ENCODE measurements around the gene TMEM176B.

Gene TMEM176B

GRCh38 chr7:150799741-150800580 lies at the start of gene TMEM176B:
TSS of gene TMEM176B (minus strand) at chr7:150800364. CDS start at chr7:150796569, 3,795 bp downstream.
- peak; percentile 18 for DNase-seq

DNA sequence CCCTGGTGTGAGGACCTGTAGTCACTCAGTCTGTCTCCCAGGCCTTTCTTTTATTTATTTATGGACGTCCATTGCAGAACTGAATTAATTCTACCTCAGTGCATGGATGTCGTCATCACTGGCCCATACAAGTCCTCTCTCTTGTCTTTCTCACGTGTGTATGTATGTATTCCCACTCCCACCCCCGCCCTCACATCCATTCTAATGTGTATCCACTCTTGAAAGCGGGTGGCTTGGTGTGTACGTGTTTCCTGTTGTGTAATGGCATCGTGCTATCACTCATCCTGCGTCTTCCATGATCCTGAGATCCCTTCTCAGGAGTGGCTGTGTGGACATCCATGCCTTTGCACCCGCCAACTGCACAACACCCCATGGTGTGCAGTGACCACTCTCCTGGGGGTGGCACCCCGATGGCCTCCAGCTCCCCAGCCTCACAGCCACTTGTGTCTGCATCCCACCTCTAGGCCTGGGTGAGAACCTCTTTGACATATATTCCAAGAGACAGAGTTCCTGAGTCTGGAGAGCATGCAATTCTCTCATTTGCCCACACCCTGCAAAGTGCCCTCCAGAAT lies 49.1 kb upstream of the TMEM176B start:
- no peak for DNase-seq

DNA sequence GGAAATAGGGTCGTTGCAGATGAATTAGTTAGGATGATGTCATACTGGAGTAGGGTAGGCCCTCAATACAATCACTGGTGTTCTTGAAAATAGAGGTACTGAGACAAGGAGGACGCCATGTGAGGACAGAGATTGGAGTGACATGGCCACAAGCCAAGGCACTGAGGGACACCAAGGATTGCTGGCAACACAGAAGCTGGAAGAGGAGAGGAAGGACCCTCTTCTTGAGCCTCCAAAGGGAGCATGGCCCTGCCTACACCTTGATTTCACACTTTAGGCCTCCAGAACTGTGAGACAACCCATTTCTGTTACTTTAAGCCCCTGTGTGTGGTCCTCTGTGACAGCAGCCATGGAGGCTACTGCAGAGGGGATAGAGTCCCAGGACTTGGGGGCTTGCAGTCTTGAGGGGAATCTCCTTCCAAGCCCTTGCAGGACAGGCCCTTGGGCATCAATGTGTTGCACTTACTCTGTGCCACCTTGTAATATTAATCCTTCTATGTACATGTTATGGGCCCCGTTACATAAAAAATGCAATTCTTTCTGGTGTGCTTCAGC lies 48.5 kb upstream of the TMEM176B start:
- DNase-seq, result no peak

DNA sequence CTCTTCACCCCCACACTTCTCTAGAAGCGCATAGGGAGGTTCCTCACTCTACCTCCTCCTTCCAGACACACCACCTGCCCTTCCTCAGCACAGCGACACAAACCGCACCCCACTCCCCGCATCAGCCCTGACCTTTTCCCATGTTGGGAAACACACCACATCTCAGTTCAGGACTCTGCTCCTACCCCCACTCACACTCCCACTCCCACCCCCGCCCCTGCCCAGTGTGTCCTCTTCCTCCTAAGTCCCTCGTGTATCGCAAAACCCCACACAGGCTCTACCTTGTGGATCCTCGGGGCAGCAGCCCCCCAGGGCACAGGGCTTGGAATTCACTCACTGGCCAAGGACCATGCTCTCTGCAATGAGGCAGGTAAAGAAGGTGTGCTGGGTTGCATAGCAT lies 47.9 kb upstream of the TMEM176B start:
- DNase-seq, result no peak

- no peak for DNase-seq
Observed at GRCh38 chr7:150847536-150847935, 47.4 kb upstream of the TMEM176B start.

DNA sequence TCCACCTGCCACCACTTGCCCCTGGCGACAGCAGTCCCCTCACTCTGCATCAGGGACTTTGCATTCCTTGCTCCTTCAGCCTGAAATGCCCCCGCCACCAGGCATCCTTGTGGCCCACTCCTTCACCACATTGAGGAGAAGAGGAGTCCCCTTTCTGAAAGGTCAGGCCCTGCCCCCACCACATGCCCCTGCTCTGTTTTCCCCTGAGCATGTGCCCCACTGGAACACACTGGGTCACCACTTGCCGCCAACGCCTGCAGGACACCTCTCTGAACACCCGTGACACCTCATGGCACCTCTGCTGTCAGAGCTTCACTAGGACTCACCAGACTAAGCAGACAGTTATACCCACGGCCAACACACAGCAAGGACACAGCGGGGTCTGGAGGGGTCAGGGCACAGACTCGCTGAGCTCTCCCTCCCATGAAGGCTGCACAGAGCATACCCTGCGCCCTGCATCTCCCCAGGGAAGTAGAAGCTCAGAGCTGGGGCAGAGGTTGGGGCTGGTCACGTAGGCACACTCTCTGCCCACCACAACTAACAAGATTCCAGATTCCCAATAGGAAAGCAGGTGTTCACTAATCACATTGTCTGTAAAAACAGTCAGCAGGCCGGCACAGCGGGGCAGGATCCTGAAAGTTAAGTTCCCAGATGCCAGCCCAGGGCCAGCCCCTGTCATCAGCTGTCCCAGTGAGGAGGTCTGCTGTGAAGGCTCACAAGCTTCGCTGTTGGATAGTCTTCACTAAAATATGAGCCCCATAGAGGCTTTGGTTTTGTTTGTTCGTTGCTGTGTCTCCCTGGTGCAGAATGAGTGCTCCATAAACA lies 46.3 kb upstream of the TMEM176B start:
- DNase-seq, result no peak

- no peak for DNase-seq
Observed at GRCh38 chr7:150845421-150845861, 45.3 kb upstream of the TMEM176B start.

GRCh38 chr7:150842716-150843115 lies 42.6 kb upstream of the TMEM176B start:
- DNase-seq, result no peak

DNA sequence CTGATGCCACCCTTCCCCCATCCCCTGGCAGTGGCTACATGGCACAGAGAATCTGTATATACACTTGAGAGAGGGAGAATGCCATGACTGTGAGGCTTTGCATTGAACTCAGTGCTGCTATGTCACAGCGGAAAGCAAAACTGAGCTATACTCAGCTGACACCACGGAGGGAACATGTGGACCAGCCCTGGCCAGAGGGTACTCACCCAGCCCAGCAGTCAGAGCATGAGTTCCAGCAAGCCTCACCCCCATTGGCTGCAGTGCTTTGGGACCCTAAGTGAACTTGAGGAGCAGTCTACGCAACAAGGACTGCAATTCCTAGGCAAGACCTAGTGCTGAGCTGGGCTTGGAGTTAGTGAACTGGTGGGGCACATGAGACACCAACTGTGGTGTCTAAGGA lies 41.9 kb upstream of the TMEM176B start:
- no peak for DNase-seq

GRCh38 chr7:150838965-150839650 lies 38.9 kb upstream of the TMEM176B start:
- DNase-seq, result no peak

DNA sequence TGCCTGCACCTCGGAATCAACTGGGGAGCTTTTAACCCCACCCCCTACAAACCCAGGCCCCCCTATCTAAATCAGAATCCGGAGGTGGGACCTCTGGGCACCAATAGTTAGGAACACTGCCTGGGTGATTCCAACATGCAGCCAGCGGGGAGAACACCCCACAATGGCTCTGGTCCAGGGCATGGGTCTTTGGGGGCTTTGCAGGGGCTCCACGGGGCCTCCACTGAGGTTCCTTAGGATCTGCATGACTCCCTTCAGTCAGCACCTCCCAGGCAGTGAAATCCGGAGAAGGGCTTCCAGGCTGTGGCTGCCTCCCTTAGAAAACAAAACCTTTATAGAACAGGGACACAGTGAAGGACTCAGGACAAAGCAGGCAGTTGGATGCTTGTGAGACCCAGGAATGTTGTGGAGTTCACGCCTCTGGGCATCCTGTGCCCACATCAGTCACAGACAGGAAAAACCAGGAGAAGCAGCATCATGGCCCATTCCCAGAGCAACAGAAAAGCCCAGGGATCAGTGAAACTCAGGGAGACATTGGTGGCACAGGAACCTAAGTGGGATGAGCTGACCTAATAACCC lies 35.6 kb upstream of the TMEM176B start:
- no peak for DNase-seq

DNA sequence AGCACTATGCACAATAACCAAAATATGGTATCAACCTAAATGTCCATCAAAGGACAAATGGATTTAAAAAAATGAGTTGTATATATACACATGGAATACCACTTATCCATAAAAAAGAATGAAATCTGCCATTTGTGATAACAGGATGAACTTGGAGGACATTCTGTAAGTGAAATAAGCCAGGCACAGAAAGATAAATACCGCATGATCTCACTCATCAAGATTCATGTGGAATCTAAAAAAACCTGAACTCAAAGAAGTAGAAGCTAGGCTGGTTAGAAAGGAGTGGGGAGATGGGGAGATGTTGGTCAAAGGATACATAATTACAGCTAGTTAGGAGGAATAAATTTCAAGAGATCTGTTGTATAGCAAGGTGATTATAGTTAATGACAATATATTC lies 34.9 kb upstream of the TMEM176B start:
- DNase-seq, result no peak

- DNase-seq, result no peak
Observed at GRCh38 chr7:150831851-150832250, 31.7 kb upstream of the TMEM176B start.

- DNase-seq, result no peak
Observed at GRCh38 chr7:150830937-150831336, 30.8 kb upstream of the TMEM176B start.

- DNase-seq, result no peak
Observed at GRCh38 chr7:150829426-150829825, 29.3 kb upstream of the TMEM176B start.

- no peak for DNase-seq
Observed at GRCh38 chr7:150828384-150828783, 28.2 kb upstream of the TMEM176B start.

- no peak for DNase-seq
Observed at GRCh38 chr7:150826061-150826849, 26.1 kb upstream of the TMEM176B start.

DNA sequence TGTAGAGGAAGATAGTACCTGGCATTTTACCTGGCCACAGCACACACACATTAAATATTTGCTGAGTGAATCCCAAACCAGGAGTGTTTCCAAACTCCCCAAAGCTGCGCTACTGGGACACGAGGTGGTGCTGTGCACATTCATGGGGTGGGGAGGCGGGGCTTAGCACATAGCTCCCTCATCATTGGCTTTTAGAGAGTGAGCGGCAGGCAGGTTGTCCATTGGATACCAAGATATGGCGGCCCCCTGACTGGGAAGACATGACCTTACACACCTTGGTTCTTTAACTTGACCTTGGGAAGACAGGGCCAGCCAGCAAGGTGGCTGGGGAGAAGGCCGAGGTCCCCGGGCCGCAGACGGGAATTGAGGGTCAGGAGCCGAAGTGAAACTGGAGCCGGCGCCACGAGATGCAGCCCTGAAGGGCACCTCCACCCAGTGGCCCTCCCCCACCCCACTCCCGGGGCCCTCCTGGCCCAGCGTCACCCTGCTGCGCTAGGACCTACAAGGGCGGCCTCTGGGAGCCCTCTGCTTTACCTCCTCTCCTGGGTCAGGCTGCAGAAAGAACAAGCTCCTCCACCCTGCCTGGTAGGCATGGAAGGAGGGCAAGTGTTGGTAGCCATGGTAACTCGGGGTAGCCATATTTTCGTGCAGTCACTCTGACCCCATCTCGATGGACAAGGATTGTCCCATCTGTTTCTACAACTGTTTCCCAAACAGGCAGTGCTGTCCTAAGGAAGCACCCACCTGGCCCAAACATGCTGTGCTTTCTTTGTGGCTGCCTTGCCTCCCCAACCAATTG lies 24.4 kb upstream of the TMEM176B start:
- DNase-seq, result no peak

DNA sequence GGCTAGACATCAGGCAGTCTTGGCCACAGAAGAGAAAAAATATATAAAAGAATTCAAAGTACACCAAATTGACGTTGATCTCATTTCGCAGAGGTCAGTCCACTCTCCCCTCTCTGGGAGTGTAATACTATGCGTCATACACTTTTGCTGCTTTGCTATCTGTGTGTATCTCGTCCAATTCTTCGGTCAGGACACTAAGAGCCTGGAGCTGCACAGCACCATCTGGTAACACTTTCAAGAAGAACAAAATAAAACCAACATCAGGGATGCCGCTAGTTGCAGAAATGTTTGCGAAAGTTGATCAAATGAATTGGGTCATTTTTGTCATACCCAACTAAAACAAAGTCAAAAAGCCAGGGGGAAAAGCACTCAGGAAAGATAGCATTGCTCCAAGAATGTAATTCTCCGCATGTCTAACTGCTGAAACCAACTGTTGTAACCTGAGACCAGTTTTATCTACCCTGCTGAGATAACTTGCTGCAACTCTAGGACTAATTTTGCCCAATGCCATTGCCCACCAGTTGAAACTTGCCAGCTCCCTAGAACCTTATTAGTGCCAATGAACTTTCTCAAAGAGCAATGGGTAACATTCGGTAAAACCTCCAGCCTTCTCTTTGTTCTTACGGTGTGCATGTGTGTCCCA lies 23.4 kb upstream of the TMEM176B start:
- no peak for DNase-seq

DNA sequence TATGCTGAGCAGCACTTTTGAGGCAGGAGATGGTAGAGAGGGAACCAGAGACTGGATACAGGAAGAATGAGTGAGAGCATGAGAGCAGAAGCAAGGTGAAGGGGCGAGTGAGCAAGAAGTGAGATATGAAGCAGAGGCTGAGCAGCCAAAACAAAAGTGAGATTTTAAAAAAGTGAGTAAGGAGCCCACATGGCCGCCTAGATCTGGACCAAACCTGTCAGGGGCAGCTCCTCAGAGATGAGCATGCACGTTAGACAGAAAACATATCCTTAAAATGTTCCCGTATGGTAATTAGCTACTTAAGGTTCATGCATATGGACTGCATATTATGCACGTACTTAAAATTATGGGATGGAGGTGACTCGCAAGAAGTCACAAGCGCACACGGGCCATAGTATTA lies 22.9 kb upstream of the TMEM176B start:
- no peak for DNase-seq

All from CD4-positive, alpha-beta T cell treated with Interleukin-6 for 4 hours (primary cell).